Measurements from ENCODE around the gene SLC47A2.

The SLC47A2 gene

GRCh38 chr17:19720631-19721426 lies 4.4 kb upstream of the SLC47A2 start:
- H3K4me3 ChIP-seq (ENCODE audit: low read depth, low read length) = no peak overlapping the region
- no peak for TF ChIP-seq CTCF (IDR thresholded peaks at IDR 0.05; ENCODE audit: insufficient read depth, low read depth, low read length, missing control alignments)
- no peak for DNase-seq (ENCODE audit: low read depth)

GRCh38 chr17:19720210-19720475 lies 3.8 kb upstream of the SLC47A2 start:
- H3K4me3 ChIP-seq (ENCODE audit: low read depth, low read length) = no peak overlapping the region
- DNase-seq (ENCODE audit: low read depth) = no peak
- no peak for TF ChIP-seq CTCF (IDR thresholded peaks at IDR 0.05; ENCODE audit: insufficient read depth, low read depth, low read length, missing control alignments)

- H3K4me3 ChIP-seq (ENCODE audit: low read depth, low read length) = no peak overlapping the region
- no peak for DNase-seq (ENCODE audit: low read depth)
- no peak for TF ChIP-seq CTCF (IDR thresholded peaks at IDR 0.05; ENCODE audit: insufficient read depth, low read depth, low read length, missing control alignments)
Observed at GRCh38 chr17:19719355-19720209, 3.2 kb upstream of the SLC47A2 start.

- H3K4me3 ChIP-seq (ENCODE audit: low read depth, low read length) = no peak overlapping the region
- TF ChIP-seq CTCF (IDR thresholded peaks at IDR 0.05; ENCODE audit: insufficient read depth, low read depth, low read length, missing control alignments) = peak; percentile 18
- DNase-seq (ENCODE audit: low read depth) = no peak
Observed at GRCh38 chr17:19718613-19719354, 2.4 kb upstream of the SLC47A2 start.

GRCh38 chr17:19718041-19718612 lies 1.7 kb upstream of the SLC47A2 start:
- TF ChIP-seq CTCF (IDR thresholded peaks at IDR 0.05; ENCODE audit: insufficient read depth, low read depth, low read length, missing control alignments) = no peak
- DNase-seq (ENCODE audit: low read depth) = no peak
- no peak overlapping the region for H3K4me3 ChIP-seq (ENCODE audit: low read depth, low read length)

- no peak overlapping the region for H3K4me3 ChIP-seq (ENCODE audit: low read depth, low read length)
- no peak for TF ChIP-seq CTCF (IDR thresholded peaks at IDR 0.05; ENCODE audit: insufficient read depth, low read depth, low read length, missing control alignments)
- no peak for DNase-seq (ENCODE audit: low read depth)
Observed at GRCh38 chr17:19717411-19717908, 1.1 kb upstream of the SLC47A2 start.
